Transverse colon (tissue), 4 donors: Measurements from ENCODE around the gene ABCC1. TPM values are rescaled to one million over a fixed set of nuclear protein-coding genes. Genes with fewer than 3 reads are reported as not detected.

Experiments used
- DNase-seq: peaks from one replicate; pipeline ENCODE4 v3.0.0-alpha.2; 2019
- H3K27ac ChIP-seq, 4 donors: fragments of 200-600 bp; sonication (generic); 2 replicates each; pipeline ENCODE4 v1.5.1; 2016 to 2018; ENCODE audit warnings: inconsistent platforms in 4 of 4
- H3K27me3 ChIP-seq: fragments of 200-600 bp; sonication (generic); 2 replicates; pipeline ENCODE4 v1.5.1; 2017; ENCODE audit warnings: inconsistent platforms
- H3K36me3 ChIP-seq, 4 donors: fragments of 200-600 bp; sonication (generic); 2 replicates each; pipeline ENCODE4 v1.5.1; 2017 to 2019; ENCODE audit warnings: inconsistent platforms in 4 of 4
- H3K4me1 ChIP-seq, 4 donors: fragments of 200-600 bp; sonication (generic); 2 replicates each; pipeline ENCODE4 v1.5.1; 2017 to 2020; ENCODE audit warnings: inconsistent platforms in 4 of 4
- H3K4me3 ChIP-seq, 4 donors: fragments of 200-600 bp; sonication (generic); 1 replicate in 1 of 4; 2 replicates in 3 of 4; pipeline versions ENCODE4 v1.5.1 to v1.6.1; 2017 to 2019; ENCODE audit warnings: inconsistent platforms in 4 of 4
- H3K9me3 ChIP-seq, 2 donors: fragments of 200-600 bp; sonication (generic); 2 replicates each; pipeline ENCODE4 v1.5.1; 2017 to 2019; ENCODE audit warnings: inconsistent platforms in 2 of 2
- EP300 ChIP-seq: sonication (generic); formaldehyde crosslinking; IDR thresholded peaks from one replicate; pipeline ENCODE4 v1.6.1; 2017; ENCODE audit warnings: antibody characterized with exemption, low read depth
- POLR2A ChIP-seq: fragments of 450-650 bp; IDR thresholded peaks from one replicate; pipeline ENCODE4 v1.6.1; 2016; ENCODE audit warnings: antibody characterized with exemption, mild to moderate bottlenecking, moderate library complexity
- POLR2AphosphoS5 ChIP-seq, 3 donors: sonication (generic); formaldehyde crosslinking; IDR thresholded peaks; one replicate each; pipeline ENCODE4 v1.6.1; 2016; ENCODE audit warnings: antibody characterized with exemption in 3 of 3
- WGBS, 2 donors: methylation state at CpG; one replicate each; pipeline ENCODE4 v1.1.5; 2018; ENCODE audit warnings: low coverage in 1 of 2; 5-methylcytosine and 5-hydroxymethylcytosine counted together
- in situ Hi-C, 4 donors: fragments of 200-750 bp; cut with MboI; loops; one replicate each; pipeline versions ENCODE4 v1.15.0 to v1.15.1; 2017; ENCODE audit warnings: low sequenced_read_pairs in 3 of 4, low pct_ligation_motif_present in 1 of 4, low pct_unique_long_range_greater_than_20kb in 1 of 4
- intact Hi-C: fragments of 100-400 bp; cut with DNase I; formaldehyde crosslinking; loops from one replicate; pipeline ENCODE4 v1.15.1; 2023; ENCODE audit warnings: low total_unique reads
- total RNA-seq, 4 donors: library from RNA; depleted of rRNA; stranded (reverse); fragments of >200 nt; gene quantifications; one replicate each; pipeline ENCODE4 v1.1.0, GENCODE V29; 2016
- TF ChIP-seq, protein P1 (sequence below), 5 experiments: fragments of 200-600 bp in 3 of 5; fragments of 450-650 bp in 2 of 5; sonication (generic) in 3 of 5; IDR thresholded peaks; 1 replicate in 2 of 5; 2 replicates in 3 of 5; pipeline ENCODE4 v1.5.1; 2016 to 2017; ENCODE audit warnings: antibody characterized with exemption in 5 of 5, inconsistent platforms in 3 of 5, mild to moderate bottlenecking in 2 of 5, moderate library complexity in 1 of 5

ABCC1 gene
- total RNA-seq, 4 donors from 2014 or later: 17.1 to 67.3 (median 36.9) TPM

- in situ Hi-C loops (loop anchor here in 1 of 4 donors (10.0 kb wide), 1 partner anchor 135 kb away; the partner anchor contains the start of gene CEP20), intact Hi-C loops (no loop called here)
- no peak for TF ChIP-seq EP300
- TF ChIP-seq POLR2AphosphoS5 (IDR thresholded peaks at IDR 0.05): no peak
- TF ChIP-seq, protein P1, sequence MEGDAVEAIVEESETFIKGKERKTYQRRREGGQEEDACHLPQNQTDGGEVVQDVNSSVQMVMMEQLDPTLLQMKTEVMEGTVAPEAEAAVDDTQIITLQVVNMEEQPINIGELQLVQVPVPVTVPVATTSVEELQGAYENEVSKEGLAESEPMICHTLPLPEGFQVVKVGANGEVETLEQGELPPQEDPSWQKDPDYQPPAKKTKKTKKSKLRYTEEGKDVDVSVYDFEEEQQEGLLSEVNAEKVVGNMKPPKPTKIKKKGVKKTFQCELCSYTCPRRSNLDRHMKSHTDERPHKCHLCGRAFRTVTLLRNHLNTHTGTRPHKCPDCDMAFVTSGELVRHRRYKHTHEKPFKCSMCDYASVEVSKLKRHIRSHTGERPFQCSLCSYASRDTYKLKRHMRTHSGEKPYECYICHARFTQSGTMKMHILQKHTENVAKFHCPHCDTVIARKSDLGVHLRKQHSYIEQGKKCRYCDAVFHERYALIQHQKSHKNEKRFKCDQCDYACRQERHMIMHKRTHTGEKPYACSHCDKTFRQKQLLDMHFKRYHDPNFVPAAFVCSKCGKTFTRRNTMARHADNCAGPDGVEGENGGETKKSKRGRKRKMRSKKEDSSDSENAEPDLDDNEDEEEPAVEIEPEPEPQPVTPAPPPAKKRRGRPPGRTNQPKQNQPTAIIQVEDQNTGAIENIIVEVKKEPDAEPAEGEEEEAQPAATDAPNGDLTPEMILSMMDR (IDR thresholded peaks at IDR 0.05): no peak
- TF ChIP-seq POLR2A: no peak
- Histone ChIP-seq H3K27me3 (no peaks in the 10 kb centered on the region), H3K27ac (no peak overlapping the region), H3K4me3 (no peak overlapping the region), H3K4me1 (peaks cover 13 to 29% (median 22%) of the 10 kb centered on the region in 4 donors), H3K9me3 (no peaks in the 10 kb centered on the region), H3K36me3 (peaks cover 0 to 7% (median 0%) of the 10 kb centered on the region in 4 donors)
- 75 to 94% methylated on average over 2 to 3 of the region's 3 CpGs for WGBS, 2 donors
- DNase-seq: no peak
These were observed 70.9 kb downstream of the ABCC1 start for GRCh38 chr16:16020291-16020690.

- no peaks in the 10 kb centered on the region for H3K27me3 ChIP-seq
- WGBS, 2 donors: 63% methylated on average over 3 of the region's 3 CpGs; no CpG with 5 or more reads in 1 of the 2 donors
- no peaks in the 10 kb centered on the region for H3K9me3 ChIP-seq
- H3K27ac ChIP-seq: peak overlapping the region in 2 of 4 donors; percentile 74 to 83
- intact Hi-C loops (no loop called here), in situ Hi-C loops (loop anchor here in 1 of 4 donors (10.0 kb wide), 1 partner anchor 136 kb away; the partner anchor contains the start of gene CEP20)
- no peak for TF ChIP-seq EP300
- TF ChIP-seq POLR2AphosphoS5 (IDR thresholded peaks at IDR 0.05): no peak
- TF ChIP-seq, protein P1 (IDR thresholded peaks at IDR 0.05): no peak
- no peak for TF ChIP-seq POLR2A
- no peak for DNase-seq
- H3K4me3 ChIP-seq: no peak overlapping the region
- peaks cover 19 to 35% (median 27%) of the 10 kb centered on the region in 4 donors for H3K4me1 ChIP-seq
- peaks cover 0 to 7% (median 0%) of the 10 kb centered on the region in 4 donors for H3K36me3 ChIP-seq
These were observed 71.6 kb downstream of the ABCC1 start for GRCh38 chr16:16021020-16021419.

DNA sequence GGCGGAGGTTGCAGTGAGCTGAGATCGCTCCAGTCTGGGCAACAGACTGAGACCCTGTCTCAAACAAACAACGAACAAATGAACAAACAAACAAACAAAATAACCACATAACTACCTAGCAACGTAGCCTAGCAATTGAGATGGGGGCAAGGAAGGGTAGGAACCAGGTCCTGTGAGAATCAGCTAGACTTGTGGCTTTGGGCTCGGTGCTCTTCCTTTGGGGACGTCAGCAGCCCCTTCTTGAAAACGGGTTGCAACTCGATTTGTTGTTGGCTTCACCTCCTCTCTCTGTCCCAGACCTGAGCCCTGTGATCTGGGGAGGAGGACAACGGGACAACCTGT lies 72.2 kb downstream of the ABCC1 start:
- in situ Hi-C loops (loop anchor here in 1 of 4 donors (10.0 kb wide), 1 partner anchor 137 kb away; the partner anchor contains the start of gene CEP20), intact Hi-C loops (no loop called here)
- Histone ChIP-seq H3K4me1 (peaks cover 20 to 37% (median 28%) of the 10 kb centered on the region in 4 donors), H3K27me3 (no peaks in the 10 kb centered on the region), H3K27ac (peak overlapping the region; percentile 74 to 83 (median 80)), H3K9me3 (no peaks in the 10 kb centered on the region), H3K36me3 (peaks cover 0 to 7% (median 0%) of the 10 kb centered on the region in 4 donors), H3K4me3 (no peak overlapping the region)
- TF ChIP-seq EP300 (no peak), POLR2A (no peak), POLR2AphosphoS5 (IDR thresholded peaks at IDR 0.05) (no peak)
- TF ChIP-seq, protein P1 (IDR thresholded peaks at IDR 0.05): no peak
- DNase-seq: no peak
- 40 to 64% methylated on average over 1 to 9 of the region's 9 CpGs for WGBS, 2 donors

DNA sequence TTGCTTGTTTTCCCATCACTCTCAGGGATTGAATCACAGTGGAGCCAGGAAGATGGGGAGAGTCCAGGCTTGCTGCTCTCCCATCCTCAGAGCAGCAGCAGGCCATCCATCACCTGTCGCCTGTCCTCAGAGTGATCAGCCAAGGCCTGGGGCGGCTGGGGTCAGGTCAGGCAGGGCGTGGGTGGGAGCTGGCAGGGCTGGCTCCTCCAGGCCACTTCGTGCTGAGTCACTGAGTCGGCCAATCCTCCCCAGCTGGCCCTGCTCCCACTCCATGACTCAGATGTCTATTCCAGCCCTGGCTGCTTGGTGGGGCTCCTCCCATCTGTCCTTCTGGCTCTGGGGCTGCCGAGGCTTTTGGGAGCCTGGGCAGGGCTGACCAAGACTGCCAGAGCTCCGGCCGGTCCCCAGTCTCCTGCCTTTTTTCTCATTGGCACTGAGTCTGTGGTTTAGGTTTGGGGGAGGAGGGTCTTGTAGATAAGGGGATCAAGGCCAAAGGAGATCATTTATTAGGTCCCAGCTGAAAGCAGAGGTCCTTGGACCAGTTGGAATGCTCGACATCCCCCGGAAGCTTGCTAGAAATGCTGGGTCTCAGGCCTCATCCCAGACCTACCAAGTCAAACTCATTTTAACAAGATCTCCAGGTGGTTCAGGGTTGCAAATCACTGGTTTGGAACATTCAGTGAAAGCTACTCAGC lies 72.7 kb downstream of the ABCC1 start:
- Histone ChIP-seq H3K4me3 (no peak overlapping the region), H3K27ac (peak overlapping the region; percentile 74 to 83 (median 80)), H3K4me1 (peaks cover 20 to 37% (median 28%) of the 10 kb centered on the region in 4 donors), H3K27me3 (no peaks in the 10 kb centered on the region), H3K9me3 (no peaks in the 10 kb centered on the region), H3K36me3 (peaks cover 0 to 7% (median 0%) of the 10 kb centered on the region in 4 donors)
- 16 to 32% methylated on average over 5 to 10 of the region's 10 CpGs for WGBS, 2 donors
- intact Hi-C loops (no loop called here), in situ Hi-C loops (loop anchor here in 1 of 4 donors (10.0 kb wide), 1 partner anchor 137 kb away; the partner anchor contains the start of gene CEP20)
- TF ChIP-seq, protein P1 (IDR thresholded peaks at IDR 0.05): no peak
- peak; percentile 52 to 80 (median 64) for TF ChIP-seq POLR2AphosphoS5 (IDR thresholded peaks at IDR 0.05)
- TF ChIP-seq POLR2A: no peak
- no peak for TF ChIP-seq EP300
- peak; percentile 93 for DNase-seq
